ENCODE measurements around the gene LGSN. TPM values are rescaled to one million over a fixed set of nuclear protein-coding genes. Genes with fewer than 3 reads are reported as not detected.

Gene LGSN
- total RNA-seq, 1 donor from 2014 or later, result not detected

DNA sequence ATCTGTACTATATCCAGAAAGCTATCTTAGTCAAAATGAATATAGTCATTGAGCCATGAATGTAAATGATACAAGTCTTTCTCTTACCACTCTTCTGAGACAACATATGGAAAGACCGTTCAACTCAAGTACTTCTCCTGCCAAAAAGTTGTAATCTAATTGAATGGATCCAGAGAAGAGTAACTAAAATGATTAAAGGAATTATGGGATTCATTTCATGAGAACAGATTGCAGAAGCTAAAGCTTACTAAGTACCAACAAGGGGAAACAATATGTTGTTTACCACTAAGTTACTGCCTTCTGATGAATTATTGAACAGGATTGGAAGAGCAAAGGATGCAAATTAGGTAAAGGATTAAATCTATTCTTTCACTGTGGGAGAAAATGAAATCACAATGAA, 2.0 kb upstream of the LGSN start:
- Mint-ChIP-seq H3K27ac (ENCODE audit: unreplicated experiment) (no peak overlapping the region), H3K4me1 (ENCODE audit: unreplicated experiment) (no peaks in the 10 kb centered on the region), H3K9me3 (ENCODE audit: unreplicated experiment) (no peaks in the 10 kb centered on the region), H3K27me3 (ENCODE audit: unreplicated experiment) (peaks cover 12% of the 10 kb centered on the region), H3K36me3 (ENCODE audit: unreplicated experiment) (no peaks in the 10 kb centered on the region), H3K4me3 (ENCODE audit: unreplicated experiment) (no peak overlapping the region)
- TF ChIP-seq, protein P1, sequence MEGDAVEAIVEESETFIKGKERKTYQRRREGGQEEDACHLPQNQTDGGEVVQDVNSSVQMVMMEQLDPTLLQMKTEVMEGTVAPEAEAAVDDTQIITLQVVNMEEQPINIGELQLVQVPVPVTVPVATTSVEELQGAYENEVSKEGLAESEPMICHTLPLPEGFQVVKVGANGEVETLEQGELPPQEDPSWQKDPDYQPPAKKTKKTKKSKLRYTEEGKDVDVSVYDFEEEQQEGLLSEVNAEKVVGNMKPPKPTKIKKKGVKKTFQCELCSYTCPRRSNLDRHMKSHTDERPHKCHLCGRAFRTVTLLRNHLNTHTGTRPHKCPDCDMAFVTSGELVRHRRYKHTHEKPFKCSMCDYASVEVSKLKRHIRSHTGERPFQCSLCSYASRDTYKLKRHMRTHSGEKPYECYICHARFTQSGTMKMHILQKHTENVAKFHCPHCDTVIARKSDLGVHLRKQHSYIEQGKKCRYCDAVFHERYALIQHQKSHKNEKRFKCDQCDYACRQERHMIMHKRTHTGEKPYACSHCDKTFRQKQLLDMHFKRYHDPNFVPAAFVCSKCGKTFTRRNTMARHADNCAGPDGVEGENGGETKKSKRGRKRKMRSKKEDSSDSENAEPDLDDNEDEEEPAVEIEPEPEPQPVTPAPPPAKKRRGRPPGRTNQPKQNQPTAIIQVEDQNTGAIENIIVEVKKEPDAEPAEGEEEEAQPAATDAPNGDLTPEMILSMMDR (IDR thresholded peaks at IDR 0.05), result no peak
- no peak for DNase-seq (ENCODE audit: extremely low spot score, unreplicated experiment)

DNA sequence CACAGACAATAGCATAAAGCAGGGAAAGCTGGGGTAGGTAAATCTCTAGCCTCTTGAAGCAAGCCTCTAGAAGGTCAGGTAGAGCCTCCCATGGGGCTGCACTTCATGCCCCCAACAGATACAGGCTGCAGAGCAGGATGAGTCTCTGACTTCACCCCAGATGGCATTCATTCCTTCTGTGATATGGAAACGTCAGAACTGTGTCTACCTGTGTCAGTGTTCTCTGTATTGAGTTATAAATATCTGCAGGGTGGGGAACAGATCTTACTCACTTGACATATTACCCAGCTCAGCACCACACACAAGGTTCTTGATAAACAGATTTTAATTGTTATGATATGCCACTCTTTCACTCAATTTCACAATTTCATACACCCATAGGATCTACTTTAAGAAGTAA, 2.1 kb downstream of the LGSN start:
- Mint-ChIP-seq H3K27me3 (ENCODE audit: unreplicated experiment) (peaks cover 12% of the 10 kb centered on the region), H3K27ac (ENCODE audit: unreplicated experiment) (no peak overlapping the region), H3K4me3 (ENCODE audit: unreplicated experiment) (no peak overlapping the region), H3K4me1 (ENCODE audit: unreplicated experiment) (no peaks in the 10 kb centered on the region), H3K36me3 (ENCODE audit: unreplicated experiment) (no peaks in the 10 kb centered on the region), H3K9me3 (ENCODE audit: unreplicated experiment) (peaks cover 2% of the 10 kb centered on the region)
- TF ChIP-seq, protein P1 (IDR thresholded peaks at IDR 0.05), result no peak
- no peak for DNase-seq (ENCODE audit: extremely low spot score, unreplicated experiment)

DNA sequence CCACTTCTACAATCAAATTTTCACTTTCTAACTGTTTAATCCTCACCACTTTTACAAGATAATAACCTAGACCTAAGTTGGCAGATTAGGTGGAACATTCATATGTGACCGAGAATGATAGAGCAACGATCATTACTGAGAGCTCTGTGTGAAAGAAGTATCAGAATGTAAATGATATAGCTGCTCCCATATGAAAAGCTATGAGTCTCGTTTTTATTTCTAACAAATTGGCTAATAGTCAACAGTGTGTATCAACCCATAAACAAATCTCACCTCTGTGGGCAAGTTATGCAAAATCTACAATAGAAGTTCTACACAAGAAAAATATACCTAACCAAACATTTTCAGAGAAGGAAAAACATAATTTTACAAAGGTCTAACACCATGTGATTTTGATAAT, 3.7 kb downstream of the LGSN start:
- Mint-ChIP-seq H3K9me3 (ENCODE audit: unreplicated experiment) (peaks cover 5% of the 10 kb centered on the region), H3K27me3 (ENCODE audit: unreplicated experiment) (peaks cover 9% of the 10 kb centered on the region), H3K36me3 (ENCODE audit: unreplicated experiment) (no peaks in the 10 kb centered on the region), H3K27ac (ENCODE audit: unreplicated experiment) (no peak overlapping the region), H3K4me1 (ENCODE audit: unreplicated experiment) (no peaks in the 10 kb centered on the region), H3K4me3 (ENCODE audit: unreplicated experiment) (no peak overlapping the region)
- TF ChIP-seq, protein P1 (IDR thresholded peaks at IDR 0.05), result no peak
- no peak for DNase-seq (ENCODE audit: extremely low spot score, unreplicated experiment)

DNA sequence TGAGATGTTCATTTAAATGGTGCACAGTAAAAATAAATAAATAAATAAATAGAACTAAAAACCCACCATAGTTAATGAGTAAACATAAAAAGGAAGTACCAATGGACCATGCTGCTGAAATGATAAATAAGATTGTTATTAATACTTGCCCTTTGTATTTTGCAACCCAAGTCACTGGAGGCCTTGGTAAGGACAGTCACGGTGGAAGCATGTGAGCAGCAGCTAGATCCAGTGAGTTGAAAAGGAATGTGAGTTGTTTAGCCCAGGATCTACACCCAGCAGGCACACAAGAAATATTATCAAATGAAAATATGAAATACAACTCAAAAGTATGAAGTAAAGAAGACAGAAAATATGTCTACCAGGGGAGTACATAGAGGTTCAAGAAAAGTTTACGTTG, 6.7 kb downstream of the LGSN start:
- H3K4me1 Mint-ChIP-seq (ENCODE audit: unreplicated experiment), result no peaks in the 10 kb centered on the region
- peaks cover 5% of the 10 kb centered on the region for H3K27me3 Mint-ChIP-seq (ENCODE audit: unreplicated experiment)
- H3K36me3 Mint-ChIP-seq (ENCODE audit: unreplicated experiment), result no peaks in the 10 kb centered on the region
- DNase-seq (ENCODE audit: extremely low spot score, unreplicated experiment), result no peak
- H3K27ac Mint-ChIP-seq (ENCODE audit: unreplicated experiment), result no peak overlapping the region
- TF ChIP-seq, protein P1 (IDR thresholded peaks at IDR 0.05), result no peak
- peaks cover 5% of the 10 kb centered on the region for H3K9me3 Mint-ChIP-seq (ENCODE audit: unreplicated experiment)
- no peak overlapping the region for H3K4me3 Mint-ChIP-seq (ENCODE audit: unreplicated experiment)

DNA sequence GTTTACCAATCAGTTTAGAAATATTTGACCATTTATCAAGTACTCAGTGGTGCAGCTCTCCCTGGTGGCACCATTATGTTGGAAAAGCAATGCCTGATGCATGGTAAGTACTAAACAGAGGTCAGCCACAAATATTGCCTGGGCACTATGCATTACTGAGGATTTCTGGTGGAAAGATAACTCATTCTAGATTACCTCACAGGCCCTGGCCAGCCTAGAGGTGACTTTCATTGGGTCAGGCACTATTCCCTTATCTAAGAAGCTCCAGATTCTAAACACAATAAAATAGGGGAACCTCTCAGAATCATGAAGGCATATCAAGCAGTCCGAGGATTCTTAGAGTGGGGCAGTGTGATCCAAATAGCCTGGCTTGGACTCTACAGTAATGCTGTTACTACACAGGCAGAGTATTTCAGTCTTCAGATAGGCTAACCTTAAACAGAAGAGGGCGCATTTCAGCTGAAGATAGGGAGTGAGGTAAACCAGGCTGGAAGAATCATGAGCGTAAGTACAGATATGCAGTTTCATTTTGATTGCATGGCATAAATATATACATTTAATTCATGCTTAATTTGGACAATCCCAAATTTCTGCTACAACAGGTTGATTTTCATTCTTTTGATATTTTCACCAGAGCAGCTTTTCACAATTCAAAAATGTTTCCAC, 12.1 kb downstream of the LGSN start:
- Mint-ChIP-seq H3K4me1 (ENCODE audit: unreplicated experiment) (no peaks in the 10 kb centered on the region), H3K27me3 (ENCODE audit: unreplicated experiment) (no peaks in the 10 kb centered on the region)

More for the DNA sequence above, 12.1 kb downstream of the LGSN start:
- no peak overlapping the region for H3K4me3 Mint-ChIP-seq (ENCODE audit: unreplicated experiment)
- H3K9me3 Mint-ChIP-seq (ENCODE audit: unreplicated experiment), result peaks cover 4% of the 10 kb centered on the region
- H3K36me3 Mint-ChIP-seq (ENCODE audit: unreplicated experiment), result no peaks in the 10 kb centered on the region
- TF ChIP-seq, protein P1 (IDR thresholded peaks at IDR 0.05), result peak; percentile 57
- DNase-seq (ENCODE audit: extremely low spot score, unreplicated experiment), result no peak
- H3K27ac Mint-ChIP-seq (ENCODE audit: unreplicated experiment), result no peak overlapping the region
